SU-DHL-6 (cell line): ENCODE results near the gene NDC1.

ENCODE experiments used
- H2AFZ ChIP-seq: fragments of 200-600 bp; sonication (generic); 2 replicates; pipeline ENCODE4 v1.6.1; 2014; ENCODE audit warnings: low read depth, mild to moderate bottlenecking, moderate library complexity, mixed read lengths, antibody characterized with exemption, low read length; ENCODE audit not compliant: severe bottlenecking
- H3F3A ChIP-seq: fragments of 200-600 bp; shearing (Covaris generic); 2 replicates; pipeline ENCODE4 v1.6.0; 2016; ENCODE audit warnings: antibody characterized with exemption, mild to moderate bottlenecking; ENCODE audit not compliant: insufficient read depth
- H3K27ac ChIP-seq: fragments of 200-600 bp; sonication (generic); 2 replicates; pipeline ENCODE4 v1.5.1; 2016; ENCODE audit warnings: low read depth, mild to moderate bottlenecking, low read length, moderate library complexity, mixed read lengths
- H3K27me3 ChIP-seq: fragments of 200-600 bp; sonication (generic), shearing (Covaris generic); 2 replicates; pipeline ENCODE4 v1.6.0; 2014; ENCODE audit warnings: mild to moderate bottlenecking, low read length
- H3K36me3 ChIP-seq: fragments of 200-600 bp; sonication (generic); 2 replicates; pipeline ENCODE4 v1.6.1; 2014; ENCODE audit warnings: mild to moderate bottlenecking, low read length, mixed read lengths
- H3K4me2 ChIP-seq: fragments of 300-600, 200-600 bp; shearing (Covaris generic), sonication (generic); 2 replicates; pipeline ENCODE4 v1.6.0; 2014; ENCODE audit warnings: low read length, low read depth, mild to moderate bottlenecking; ENCODE audit not compliant: poor library complexity, severe bottlenecking
- H3K4me3 ChIP-seq: fragments of 200-600 bp; sonication (generic); 2 replicates; pipeline ENCODE4 v1.5.1; 2014; ENCODE audit warnings: antibody characterized with exemption, low read length, mild to moderate bottlenecking, mixed read lengths; ENCODE audit not compliant: insufficient read depth, poor library complexity, severe bottlenecking
- H3K79me2 ChIP-seq: fragments of 200-600 bp; sonication (generic); 2 replicates; pipeline ENCODE4 v1.6.1; 2014; ENCODE audit warnings: mild to moderate bottlenecking, low read length, moderate library complexity; ENCODE audit not compliant: insufficient read depth
- H3K9ac ChIP-seq: fragments of 200-600 bp; sonication (generic); 2 replicates; pipeline ENCODE4 v1.7.0; 2014; ENCODE audit warnings: mild to moderate bottlenecking, low read length
- H3K9me2 ChIP-seq: fragments of 200-600 bp; sonication (generic); replicated peaks from 2 replicates; pipeline ENCODE4 v1.6.1; 2014; ENCODE audit warnings: low read length; ENCODE audit not compliant: insufficient read depth
- H3K9me3 ChIP-seq: fragments of 200-600 bp; sonication (generic); 2 replicates; pipeline ENCODE4 v1.6.1; 2014; ENCODE audit warnings: low read length, mixed read lengths; ENCODE audit not compliant: insufficient read depth
- H4K20me1 ChIP-seq: fragments of 200-600 bp; sonication (generic); 2 replicates; pipeline ENCODE4 v1.6.1; 2014; ENCODE audit warnings: low read depth, mild to moderate bottlenecking, antibody characterized with exemption, low read length, moderate library complexity, mixed read lengths
- CTCF ChIP-seq: fragments of 200-600 bp; sonication (generic); IDR thresholded peaks from one replicate; pipeline ENCODE4 v1.5.1; 2017; ENCODE audit warnings: antibody characterized with exemption, mild to moderate bottlenecking, low read length, moderate library complexity; ENCODE audit not compliant: insufficient read depth, poor library complexity, severe bottlenecking
- EZH2phosphoT487 ChIP-seq: fragments of 200-600 bp; sonication (generic), shearing (Covaris generic); conservative IDR thresholded peaks from 2 replicates; pipeline ENCODE4 v1.6.1; 2018; ENCODE audit warnings: mild to moderate bottlenecking, antibody characterized with exemption, low read length, moderate library complexity, mixed read lengths

The NDC1 gene

GRCh38 chr1:53719469-53719868, 118.6 kb downstream of the NDC1 start:
- H3F3A ChIP-seq = no peaks in the 10 kb centered on the region
- H3K79me2 ChIP-seq = no peaks in the 10 kb centered on the region
- no peak overlapping the region for H3K27ac ChIP-seq
- no peak for TF ChIP-seq EZH2phosphoT487
- TF ChIP-seq CTCF = no peak
- H4K20me1 ChIP-seq = no peaks in the 10 kb centered on the region
- no peaks in the 10 kb centered on the region for H3K27me3 ChIP-seq
- H3K4me3 ChIP-seq = no peak overlapping the region
- no peak overlapping the region for H2AFZ ChIP-seq
- no peaks in the 10 kb centered on the region for H3K36me3 ChIP-seq
- H3K9ac ChIP-seq = no peak overlapping the region
- no peak overlapping the region for H3K4me2 ChIP-seq
- H3K9me2 ChIP-seq = no peaks in the 10 kb centered on the region
- H3K9me3 ChIP-seq = no peaks in the 10 kb centered on the region

GRCh38 chr1:53718443-53718842, 119.7 kb downstream of the NDC1 start:
- Histone ChIP-seq H3K9me3 (no peaks in the 10 kb centered on the region), H3K79me2 (no peaks in the 10 kb centered on the region), H2AFZ (no peak overlapping the region), H3K9ac (no peak overlapping the region), H3K27me3 (no peaks in the 10 kb centered on the region), H3K9me2 (no peaks in the 10 kb centered on the region), H3K4me3 (no peak overlapping the region), H3K27ac (no peak overlapping the region), H3K36me3 (no peaks in the 10 kb centered on the region), H3F3A (no peaks in the 10 kb centered on the region), H4K20me1 (no peaks in the 10 kb centered on the region), H3K4me2 (no peak overlapping the region)
- no peak for TF ChIP-seq EZH2phosphoT487
- TF ChIP-seq CTCF = no peak

GRCh38 chr1:53717025-53717804, 120.9 kb downstream of the NDC1 start:
- Histone ChIP-seq H3K4me2 (no peak overlapping the region), H3K9me2 (no peaks in the 10 kb centered on the region), H3K9ac (no peak overlapping the region), H3K79me2 (no peaks in the 10 kb centered on the region), H4K20me1 (no peaks in the 10 kb centered on the region), H3K36me3 (no peaks in the 10 kb centered on the region), H3K27ac (no peak overlapping the region), H3F3A (no peaks in the 10 kb centered on the region), H3K9me3 (no peaks in the 10 kb centered on the region), H3K4me3 (no peak overlapping the region), H2AFZ (no peak overlapping the region), H3K27me3 (no peaks in the 10 kb centered on the region)
- TF ChIP-seq CTCF (no peak), EZH2phosphoT487 (no peak)
